ENCODE data around the gene ME1.
"Not testable (repeated sequence)": the region's sequence is repeated elsewhere in the genome, so short reads cannot be mapped to it uniquely, and the experiment has no call there.

The ME1 gene

DNA sequence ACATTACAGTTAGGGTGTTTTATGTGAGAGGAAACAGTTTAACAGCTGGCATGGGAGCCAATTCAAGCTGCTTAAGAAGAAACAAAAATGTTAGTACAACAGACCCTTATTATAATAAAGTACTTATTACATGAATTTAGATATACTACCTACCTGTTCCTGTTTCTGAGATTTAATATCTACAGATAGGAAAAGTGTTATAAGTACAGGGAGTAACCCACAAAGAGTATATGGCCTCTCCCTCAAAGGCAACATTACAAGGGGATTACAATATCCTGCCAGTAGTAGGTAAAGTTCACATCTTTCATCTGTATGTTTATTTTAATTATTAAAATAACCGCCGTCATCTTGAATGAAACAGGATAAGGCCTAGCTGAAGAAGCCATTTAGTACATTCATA lies 1.8 kb upstream of the ME1 start:
- DNase-seq (ENCODE audit: low spot score): no peak

GRCh38 chr6:83431545-83432155 lies 799 bp upstream of the ME1 start:
- no peak for DNase-seq (ENCODE audit: low spot score)

GRCh38 chr6:83429857-83430610 lies 817 bp downstream of the ME1 start:
- peak; percentile 16 for DNase-seq (ENCODE audit: low spot score)

DNA sequence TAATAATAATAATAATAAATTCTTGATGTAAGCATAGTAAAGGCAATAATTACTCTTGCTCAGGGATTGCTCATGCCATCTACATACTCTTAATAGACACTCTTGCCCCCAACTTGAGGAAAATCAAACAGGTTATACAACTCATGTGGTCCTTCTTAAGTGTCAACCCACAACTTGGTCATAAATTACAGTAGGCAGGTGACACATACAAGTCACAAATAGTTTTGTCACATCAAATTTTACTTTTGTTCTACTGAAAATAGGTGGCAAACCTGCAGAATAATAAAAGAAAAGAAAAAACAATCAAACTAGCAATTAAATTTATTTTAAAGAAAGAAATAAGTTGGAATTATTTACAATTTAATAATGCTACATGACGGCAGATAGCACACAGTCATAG lies 1.6 kb downstream of the ME1 start:
- no peak for DNase-seq (ENCODE audit: low spot score)

DNA sequence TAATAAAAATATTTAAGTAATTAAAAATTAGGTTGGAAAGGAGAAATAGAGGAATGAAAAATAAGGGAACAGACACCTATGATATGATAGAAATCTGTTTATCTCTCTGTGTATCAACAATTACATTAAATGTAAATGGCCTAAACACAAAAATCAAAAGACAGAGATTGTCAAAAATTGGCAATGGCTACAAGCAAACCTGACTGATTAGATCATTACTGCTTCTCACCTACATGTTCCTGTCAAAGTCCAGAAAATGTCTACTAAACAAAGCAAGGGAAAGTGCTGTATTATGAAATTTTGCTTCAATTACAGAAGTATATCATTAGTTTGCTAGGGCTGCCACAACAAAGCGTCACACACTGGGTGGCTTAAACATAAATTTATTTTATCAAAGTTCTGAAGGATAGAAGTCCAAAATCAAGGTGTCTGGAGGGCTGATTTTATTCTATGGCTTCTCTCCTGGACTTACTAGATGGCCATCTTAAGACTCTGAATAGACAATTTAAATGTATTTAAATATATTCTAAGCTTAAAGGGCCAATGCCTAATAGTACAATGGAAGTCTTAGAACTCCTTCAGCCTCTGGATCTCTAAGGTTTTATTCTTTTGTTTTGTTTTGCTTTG lies 6.3 kb downstream of the ME1 start:
- DNase-seq (ENCODE audit: low spot score): no peak

DNA sequence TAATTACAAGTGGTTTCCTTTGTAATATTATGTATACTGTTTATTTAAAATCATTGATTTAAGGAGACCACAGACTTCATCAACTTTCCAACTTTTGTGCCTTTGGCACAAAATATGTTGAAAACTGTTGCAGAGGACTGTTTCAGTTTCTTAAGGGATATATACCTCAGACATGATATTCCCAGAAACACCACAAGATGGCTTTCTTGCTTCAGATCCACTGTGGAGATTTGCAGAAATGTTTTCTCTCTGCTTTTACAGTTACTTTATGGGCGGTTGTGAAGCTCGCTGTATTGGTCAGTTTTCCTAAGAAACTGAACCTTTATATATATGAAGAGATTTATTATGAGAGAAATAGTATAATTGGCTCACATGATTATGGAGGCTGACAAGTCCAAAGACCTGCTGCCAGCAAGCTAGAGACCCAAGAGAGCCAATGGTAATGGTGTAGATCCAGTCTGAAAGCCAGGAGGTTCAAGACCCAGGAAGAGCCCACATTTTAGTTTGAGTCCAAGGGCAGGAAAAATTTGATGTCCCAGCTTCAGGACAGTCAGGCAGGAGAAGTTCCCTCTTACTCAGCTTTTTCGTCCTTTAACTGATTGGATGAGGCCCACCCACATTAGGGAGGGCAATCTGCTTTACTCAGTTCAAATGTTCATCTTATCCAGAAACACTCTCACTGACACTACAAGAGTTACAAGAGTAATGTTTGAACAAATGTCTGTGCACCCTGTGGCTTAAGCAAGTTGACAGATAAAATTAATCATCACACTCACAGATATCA lies 12.8 kb downstream of the ME1 start:
- DNase-seq (ENCODE audit: low spot score): peak; percentile 60

DNA sequence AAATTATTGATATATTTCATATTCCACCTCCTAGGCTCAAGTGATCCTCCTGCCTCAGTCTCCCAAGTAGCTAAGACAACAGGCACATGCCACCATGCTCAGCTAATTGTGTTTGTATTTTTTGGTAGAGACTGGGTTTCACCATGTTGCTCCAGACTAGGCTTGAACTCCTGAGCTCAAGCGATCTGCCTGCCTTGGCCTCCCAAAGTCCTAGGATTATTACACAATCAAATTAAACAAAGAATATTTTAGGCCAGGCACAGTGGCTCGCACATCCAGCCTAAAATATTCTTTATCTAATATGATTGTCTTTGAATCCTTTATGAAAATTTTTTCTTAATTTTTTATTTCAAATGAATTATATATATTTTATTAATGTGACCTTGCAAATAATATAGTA lies 17.8 kb downstream of the ME1 start:
- DNase-seq (ENCODE audit: low spot score): no peak

- no peak for DNase-seq (ENCODE audit: low spot score)
Measured at GRCh38 chr6:83411731-83412130, 19.1 kb downstream of the ME1 start.

GRCh38 chr6:83403191-83403590 lies 27.7 kb downstream of the ME1 start:
- no peak for DNase-seq (ENCODE audit: low spot score)

- DNase-seq (ENCODE audit: low spot score): no peak
Measured at GRCh38 chr6:83389606-83390005, 41.2 kb downstream of the ME1 start.

- no peak for DNase-seq (ENCODE audit: low spot score)
Measured at GRCh38 chr6:83385473-83385872, 45.4 kb downstream of the ME1 start.

DNA sequence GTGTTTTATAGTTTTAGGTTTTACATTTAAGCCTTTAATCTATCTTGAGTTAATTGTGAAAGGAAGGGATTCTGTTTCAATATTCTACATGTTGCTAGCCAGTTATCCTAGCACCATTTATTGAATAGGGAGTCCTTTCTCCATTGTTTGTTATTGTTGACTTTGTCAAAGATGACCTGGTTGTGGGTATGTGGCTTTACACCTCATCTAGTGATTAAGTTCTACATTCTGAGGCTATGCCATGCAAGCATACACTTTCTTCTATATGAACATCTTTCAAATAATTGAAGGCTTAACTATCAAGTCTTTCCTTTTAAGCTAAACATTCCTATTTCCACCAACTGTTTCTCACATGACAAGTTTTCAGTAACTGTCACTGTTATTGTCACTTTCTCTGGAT lies 46.1 kb downstream of the ME1 start:
- no peak for DNase-seq (ENCODE audit: low spot score)

GRCh38 chr6:83381949-83382348 lies 48.9 kb downstream of the ME1 start:
- no peak for DNase-seq (ENCODE audit: low spot score)

GRCh38 chr6:83378621-83379388 lies 52.0 kb downstream of the ME1 start:
- no peak for DNase-seq (ENCODE audit: low spot score)

DNA sequence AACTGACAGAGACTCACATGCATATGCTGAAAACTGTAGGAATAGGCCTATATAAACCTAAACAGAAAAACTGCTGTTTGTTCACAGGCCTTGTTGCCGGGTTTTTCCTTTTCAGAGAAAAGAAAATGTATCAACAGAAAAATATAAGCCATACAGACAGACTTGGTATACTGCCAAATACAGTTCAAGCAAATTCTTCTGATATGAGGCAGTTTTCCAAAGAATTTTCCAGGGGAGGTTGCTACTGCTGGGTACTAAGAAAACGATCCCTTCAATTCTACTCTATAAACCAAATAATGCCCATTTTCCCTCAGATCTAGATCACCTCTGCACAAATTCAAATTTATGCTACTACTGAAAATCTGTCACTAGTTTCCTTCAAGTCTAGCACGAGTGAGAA lies 59.4 kb downstream of the ME1 start:
- no peak for DNase-seq (ENCODE audit: low spot score)

- DNase-seq (ENCODE audit: low spot score): no peak
Measured at GRCh38 chr6:83370567-83370966, 60.3 kb downstream of the ME1 start.

- no peak for DNase-seq (ENCODE audit: low spot score)
Measured at GRCh38 chr6:83369692-83370091, 61.2 kb downstream of the ME1 start.

DNA sequence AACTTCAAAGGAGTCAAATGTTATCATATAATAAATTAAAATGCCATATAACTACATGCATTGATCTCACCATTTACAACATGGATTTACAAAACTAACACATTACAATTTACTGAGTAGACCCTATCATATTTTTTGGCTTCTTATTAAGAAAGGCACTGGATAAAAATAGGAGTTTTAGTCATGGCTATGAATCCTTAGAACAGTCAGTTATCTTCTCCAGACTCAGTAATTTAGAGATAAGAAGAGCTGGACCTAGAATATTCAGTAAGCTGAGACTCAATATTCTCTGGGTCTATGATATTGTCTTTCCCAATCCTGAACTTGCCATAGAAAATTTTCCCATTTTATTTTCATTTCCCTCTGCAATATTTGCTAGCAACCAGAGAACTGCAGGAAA lies 62.3 kb downstream of the ME1 start:
- no peak for DNase-seq (ENCODE audit: low spot score)

DNA sequence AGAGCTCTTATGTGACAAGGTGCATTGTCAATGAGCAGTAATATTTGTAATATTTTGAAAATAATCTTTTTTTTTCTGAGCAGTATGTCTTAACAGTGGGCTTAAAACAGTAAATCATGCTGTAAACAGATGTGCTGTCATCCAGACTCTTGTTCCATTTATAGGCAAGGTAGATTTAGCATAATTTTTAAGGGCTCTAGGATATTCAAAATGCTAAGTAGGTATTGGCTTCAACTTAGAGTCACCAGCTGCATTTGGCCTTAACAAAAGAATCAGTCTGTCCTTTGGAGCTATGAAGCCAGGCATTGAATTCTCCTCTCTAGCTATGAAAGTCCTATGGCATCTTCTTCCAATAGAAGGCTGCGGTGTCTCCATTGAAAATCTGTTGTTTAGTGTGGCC lies 63.7 kb downstream of the ME1 start:
- DNase-seq (ENCODE audit: low spot score): no peak

- DNase-seq (ENCODE audit: low spot score): no peak
Measured at GRCh38 chr6:83365931-83366330, 64.9 kb downstream of the ME1 start.

DNA sequence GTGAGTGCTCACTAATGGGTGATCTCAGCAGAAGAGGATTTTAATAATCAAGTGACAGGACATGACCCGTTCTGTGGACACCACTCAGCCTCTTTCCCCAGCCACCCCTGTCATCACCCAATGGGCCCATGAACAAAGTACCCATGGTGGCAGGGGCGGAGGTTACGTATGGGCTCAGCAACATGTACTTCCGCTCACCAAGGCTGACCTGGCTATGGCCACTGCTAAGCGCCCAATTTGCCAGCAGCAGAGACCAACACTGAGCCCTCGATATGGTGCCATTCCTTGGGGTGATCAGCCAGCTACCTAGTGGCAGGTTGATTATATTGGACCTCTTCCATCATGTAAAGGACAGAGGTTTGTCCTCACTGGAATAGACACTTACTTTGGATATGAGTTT lies 68.5 kb downstream of the ME1 start:
- DNase-seq (ENCODE audit: low spot score): not testable (repeated sequence)

GRCh38 chr6:83359638-83360037 lies 71.2 kb downstream of the ME1 start:
- DNase-seq (ENCODE audit: low spot score): no peak

Data from SK-N-DZ (cell line).